NCI-H146 (cell line): ENCODE results near the gene GRIK5.

Experiments used
- DNase-seq: peaks from one replicate; lab custom pipeline; 2025; lab: John Stamatoyannopoulos, UW

Gene GRIK5

GRCh38 chr19:41990615-41991014, 79.4 kb downstream of the GRIK5 start:
- DNase-seq, result no peak

- DNase-seq, result no peak
These were observed 80.0 kb downstream of the GRIK5 start for GRCh38 chr19:41990028-41990427.

- no peak for DNase-seq
These were observed 81.1 kb downstream of the GRIK5 start for GRCh38 chr19:41988947-41989346.

- DNase-seq, result no peak
These were observed 82.7 kb downstream of the GRIK5 start for GRCh38 chr19:41987141-41987860.

GRCh38 chr19:41984961-41985360, 85.0 kb downstream of the GRIK5 start:
- no peak for DNase-seq

- no peak for DNase-seq
These were observed 88.3 kb downstream of the GRIK5 start for GRCh38 chr19:41981724-41982123.

- no peak for DNase-seq
These were observed 91.5 kb downstream of the GRIK5 start for GRCh38 chr19:41978470-41978869.

GRCh38 chr19:41977916-41978315, 92.1 kb downstream of the GRIK5 start:
- no peak for DNase-seq

- DNase-seq, result no peak
These were observed 95.4 kb downstream of the GRIK5 start for GRCh38 chr19:41974652-41975051.

GRCh38 chr19:41971363-41971762, 98.6 kb downstream of the GRIK5 start:
- DNase-seq, result no peak

- no peak for DNase-seq
These were observed 100.1 kb downstream of the GRIK5 start for GRCh38 chr19:41969772-41970458.

GRCh38 chr19:41968751-41969595, 101.0 kb downstream of the GRIK5 start:
- DNase-seq, result no peak

- DNase-seq, result no peak
These were observed 102.8 kb downstream of the GRIK5 start for GRCh38 chr19:41967054-41967783.

GRCh38 chr19:41965106-41965505, 104.9 kb downstream of the GRIK5 start:
- no peak for DNase-seq

- no peak for DNase-seq
These were observed 109.0 kb downstream of the GRIK5 start for GRCh38 chr19:41960973-41961372.

- DNase-seq, result peak; percentile 98
These were observed 110.7 kb downstream of the GRIK5 start, which contains the start of gene RABAC1 for GRCh38 chr19:41959056-41960053. TSS of gene RABAC1 (minus strand) at chr19:41959321. CDS start at chr19:41959292, 29 bp downstream.

- DNase-seq, result peak; percentile 86
These were observed 111.5 kb downstream of the GRIK5 start for GRCh38 chr19:41958367-41959055.

- DNase-seq, result peak; percentile 88
These were observed 112.1 kb downstream of the GRIK5 start for GRCh38 chr19:41957838-41958366.

GRCh38 chr19:41957161-41957837, 112.7 kb downstream of the GRIK5 start:
- DNase-seq, result no peak
